Stimulated activated naive CD4-positive, alpha-beta T cell treated with Interleukin-2 at 50 U/mL for 16 hours (primary cell): ENCODE data around the gene VWA5B1.

ENCODE experiments used
- DNase-seq: peaks from one replicate; lab custom pipeline; 2025; lab: John Stamatoyannopoulos, UW

The VWA5B1 gene

DNA sequence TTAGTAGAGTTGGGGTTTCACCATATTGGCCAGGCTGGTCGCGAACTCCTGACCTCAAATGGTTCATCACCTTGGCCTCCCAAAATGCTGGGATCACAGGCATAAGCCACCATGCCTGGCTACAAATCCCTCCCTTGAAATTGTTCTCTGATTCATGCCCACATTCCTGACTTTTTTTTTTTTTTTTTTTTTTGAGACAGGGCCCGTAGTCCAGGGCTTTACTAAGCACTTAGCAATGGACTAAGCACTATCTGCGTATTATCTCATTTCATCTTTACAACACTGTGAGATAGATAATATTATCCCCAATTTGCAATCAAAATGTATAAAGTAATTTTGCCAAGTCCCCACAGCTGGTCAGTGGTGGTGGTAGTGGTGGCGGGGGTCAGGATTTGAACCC is 58.9 kb downstream of the VWA5B1 start:
- DNase-seq = no peak

DNA sequence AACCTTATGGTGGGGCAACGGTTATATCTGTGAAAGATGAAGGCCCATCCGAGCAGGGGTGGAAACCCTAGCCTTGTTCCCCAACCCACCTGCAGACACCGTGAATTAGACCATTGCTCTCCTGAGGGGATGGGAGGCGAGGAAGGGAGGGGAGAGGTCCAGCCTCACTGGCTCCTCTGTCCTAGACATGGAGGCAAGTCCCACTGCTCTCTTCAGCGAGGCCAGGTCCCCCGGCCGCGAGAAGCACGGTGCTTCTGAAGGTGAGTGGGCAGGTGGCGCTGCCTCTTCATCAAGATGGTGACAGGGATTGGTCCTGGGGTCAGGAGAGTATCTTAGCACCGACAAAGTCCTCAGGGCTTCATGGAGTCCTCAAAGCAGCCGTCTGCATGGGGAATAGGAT is 59.3 kb downstream of the VWA5B1 start:
- DNase-seq = no peak

DNA sequence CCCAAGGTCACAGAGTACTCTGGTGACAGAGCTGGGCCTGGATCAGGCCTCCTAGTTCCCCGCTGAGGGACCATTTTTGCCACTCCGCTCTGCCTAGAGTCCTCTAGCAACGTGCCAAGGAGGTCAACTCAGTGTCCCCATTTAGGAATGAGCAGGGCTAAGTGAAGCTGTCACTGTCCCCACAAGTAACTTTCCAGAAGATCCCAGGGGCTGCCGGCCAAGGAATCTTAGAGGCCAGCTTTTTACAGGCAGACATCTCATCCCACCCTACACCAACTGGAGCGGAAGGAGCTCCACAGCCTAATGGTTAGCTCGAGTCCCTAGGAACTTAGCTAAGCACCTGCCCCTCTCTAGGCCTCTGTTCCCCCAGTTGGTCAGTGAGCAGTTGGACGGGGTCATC is 59.7 kb downstream of the VWA5B1 start:
- DNase-seq = no peak

DNA sequence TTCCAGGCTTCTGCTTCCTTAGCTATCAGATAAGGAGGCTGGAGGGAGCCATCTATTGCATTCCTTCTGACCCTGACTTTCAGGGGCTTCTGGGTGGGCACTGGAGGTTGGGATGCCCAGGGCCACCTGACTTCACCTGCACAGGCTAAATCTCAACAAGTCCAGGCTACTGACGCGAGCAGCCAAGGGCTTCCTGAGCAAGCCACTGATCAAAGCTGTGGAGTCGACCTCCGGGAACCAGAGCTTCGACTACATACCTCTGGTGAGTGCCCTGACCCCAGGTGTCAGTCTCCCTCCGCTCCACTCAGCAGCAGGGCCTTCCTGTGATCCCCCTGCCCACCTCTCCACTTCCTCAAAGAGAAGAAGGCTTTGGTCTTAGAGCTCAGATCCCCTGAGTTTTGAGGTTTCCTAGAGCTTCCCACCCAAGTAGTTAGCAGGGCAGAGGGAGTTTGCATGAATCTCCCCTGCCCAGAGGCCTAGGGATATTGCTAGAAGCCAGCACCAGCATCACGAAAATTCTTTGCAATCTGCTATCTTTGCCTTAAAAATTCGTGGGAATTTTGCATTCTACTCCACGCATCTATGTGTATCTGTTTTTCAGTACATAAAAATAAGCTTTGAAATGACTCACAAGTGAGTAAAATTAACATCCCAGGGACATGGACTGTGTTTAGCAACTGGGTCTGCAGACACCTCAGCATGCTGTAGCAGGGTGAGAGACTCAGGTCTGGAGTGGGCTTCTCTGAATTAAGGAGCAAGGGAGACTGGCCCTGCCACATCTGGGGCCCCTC is 61.4 kb downstream of the VWA5B1 start:
- DNase-seq = no peak

DNA sequence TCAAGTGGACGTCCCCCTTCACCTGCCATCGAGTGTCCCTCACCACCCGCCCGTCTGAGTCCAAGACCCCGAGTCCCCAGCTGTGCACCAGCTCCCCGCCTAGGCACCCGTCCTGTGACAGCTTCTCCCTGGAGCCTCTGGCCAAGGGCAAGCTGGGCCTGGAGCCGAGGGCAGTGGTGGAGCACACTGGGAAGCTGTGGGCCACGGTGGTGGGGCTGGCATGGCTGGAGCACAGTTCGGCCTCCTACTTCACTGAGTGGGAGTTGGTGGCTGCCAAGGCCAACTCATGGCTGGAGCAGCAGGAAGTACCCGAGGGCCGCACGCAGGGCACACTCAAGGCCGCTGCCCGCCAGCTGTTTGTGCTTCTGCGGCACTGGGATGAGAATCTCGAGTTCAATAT is 63.2 kb downstream of the VWA5B1 start:
- no peak for DNase-seq

DNA sequence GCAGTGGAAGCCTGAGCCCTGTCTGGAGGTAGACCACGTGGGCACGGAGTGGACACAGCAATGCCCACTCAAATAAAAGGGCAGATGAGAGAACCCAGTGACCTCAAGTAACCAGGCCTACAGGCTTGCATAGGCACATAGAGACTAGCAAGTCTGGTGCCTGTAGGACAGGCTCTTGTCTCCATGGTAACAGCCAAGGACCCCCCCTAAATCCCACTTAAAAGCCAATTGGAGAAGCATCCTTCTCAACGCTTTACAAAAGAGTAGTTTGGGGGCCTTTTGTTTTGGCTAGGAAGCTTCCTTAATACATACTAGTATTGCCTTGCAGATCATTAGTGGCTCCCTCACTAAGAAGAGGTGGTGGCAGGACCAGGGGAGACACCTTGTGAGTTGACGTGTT is 63.9 kb downstream of the VWA5B1 start:
- DNase-seq = no peak

DNA sequence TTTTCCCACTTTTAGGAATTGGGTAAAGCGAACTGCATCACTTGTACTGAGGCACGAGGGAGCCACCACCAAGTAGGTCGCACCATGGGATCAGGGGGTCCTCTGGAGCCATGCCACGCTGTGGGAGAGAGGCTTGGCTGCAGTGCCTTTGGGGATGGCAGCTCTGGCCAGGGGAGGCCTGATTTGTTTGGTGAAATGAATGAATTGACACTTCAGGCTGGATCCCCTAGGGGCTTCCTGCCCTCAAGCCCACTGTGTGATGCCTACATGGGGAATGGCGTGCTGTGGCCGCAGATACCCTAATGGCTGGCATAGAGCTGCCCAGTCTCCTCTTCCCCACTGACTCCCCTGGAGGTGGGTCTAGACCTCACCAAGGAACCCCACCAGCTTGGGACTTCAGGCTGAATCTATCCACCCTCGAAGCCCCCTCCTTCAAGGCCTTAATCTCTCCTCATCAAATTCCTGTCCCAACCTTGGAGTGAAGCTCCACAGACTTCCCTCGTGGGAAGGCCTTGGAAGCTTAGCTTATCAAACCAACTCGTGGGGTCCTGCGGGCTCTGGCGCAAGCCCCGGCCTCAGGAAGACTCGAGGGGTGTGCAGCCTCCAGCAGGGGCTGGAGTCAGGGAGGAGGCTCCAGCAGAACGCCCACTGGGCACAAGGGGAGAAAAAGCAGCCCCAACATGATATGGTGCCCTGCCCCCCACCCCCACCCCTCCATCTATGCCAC is 64.6 kb downstream of the VWA5B1 start:
- DNase-seq = no peak

DNA sequence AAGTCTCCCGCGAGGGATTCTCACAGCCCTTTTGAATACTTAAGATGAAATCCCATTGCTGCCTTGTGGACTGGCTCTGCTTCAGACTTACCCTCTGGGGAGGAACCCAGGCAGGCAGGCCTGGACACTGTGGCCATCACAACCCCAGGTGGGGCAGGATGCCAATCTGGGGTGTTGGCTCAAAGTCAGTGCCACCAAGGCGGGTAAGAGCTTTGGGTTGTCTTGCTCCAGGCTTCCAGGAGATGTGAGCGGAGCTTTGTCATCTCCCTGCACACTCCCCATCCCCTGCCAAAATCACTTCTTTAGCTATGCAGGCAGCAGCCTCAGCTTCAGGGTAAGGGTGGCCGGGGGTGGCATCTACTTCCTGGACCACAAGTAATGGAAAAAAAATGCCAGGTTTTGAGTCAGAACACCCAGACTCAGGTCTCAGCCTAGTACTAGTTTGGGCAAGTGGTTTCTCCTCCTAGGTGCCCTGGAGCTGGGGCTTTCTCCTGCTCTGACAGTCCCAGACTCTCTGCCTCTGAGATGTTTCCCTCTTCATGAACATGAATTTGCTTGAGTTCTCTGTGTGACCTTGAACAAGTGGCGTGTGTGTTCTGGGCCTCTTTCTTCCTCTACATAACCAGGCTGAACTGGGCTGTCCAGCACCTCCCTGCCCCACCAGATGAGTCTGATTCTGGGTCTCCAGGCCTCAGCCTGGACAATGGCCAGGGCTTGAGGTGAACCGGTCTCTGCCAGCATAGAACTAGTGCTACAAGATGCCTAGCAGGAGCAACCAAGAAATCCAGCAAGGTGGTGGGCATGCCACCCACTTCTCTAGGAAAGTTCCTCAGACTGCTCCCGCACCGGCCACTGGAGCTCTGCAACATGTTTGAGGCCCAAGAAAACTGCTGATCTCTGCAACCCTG is 65.4 kb downstream of the VWA5B1 start:
- DNase-seq = no peak

DNA sequence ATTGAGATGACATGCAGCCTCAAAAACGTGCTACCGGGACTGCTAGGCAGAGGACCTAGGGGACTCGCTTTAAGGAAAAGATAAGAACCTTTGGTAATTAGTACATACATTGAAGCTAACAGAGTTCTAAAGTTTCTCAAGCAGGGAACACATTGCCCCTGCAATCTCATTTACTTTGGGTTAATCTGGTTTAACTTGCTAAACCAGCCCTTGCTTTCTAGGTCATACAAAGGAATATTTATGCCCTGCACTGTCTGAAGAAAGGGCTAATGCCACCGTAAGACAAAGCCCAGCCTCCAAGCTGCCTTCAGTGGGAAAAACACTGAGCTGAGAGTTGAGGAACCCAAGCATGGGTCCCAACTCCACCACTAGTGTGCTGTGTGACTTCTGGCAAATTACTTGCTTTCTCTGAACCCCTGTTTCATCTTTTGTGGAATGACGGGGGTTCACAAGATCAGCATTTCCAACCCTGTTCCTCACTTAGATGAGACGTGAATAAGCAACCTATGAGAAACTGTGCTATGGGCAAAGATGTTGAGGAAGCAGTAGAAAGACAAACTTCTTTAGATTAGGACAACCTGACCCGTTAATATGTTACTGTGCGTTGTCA is 66.3 kb downstream of the VWA5B1 start:
- no peak for DNase-seq

DNA sequence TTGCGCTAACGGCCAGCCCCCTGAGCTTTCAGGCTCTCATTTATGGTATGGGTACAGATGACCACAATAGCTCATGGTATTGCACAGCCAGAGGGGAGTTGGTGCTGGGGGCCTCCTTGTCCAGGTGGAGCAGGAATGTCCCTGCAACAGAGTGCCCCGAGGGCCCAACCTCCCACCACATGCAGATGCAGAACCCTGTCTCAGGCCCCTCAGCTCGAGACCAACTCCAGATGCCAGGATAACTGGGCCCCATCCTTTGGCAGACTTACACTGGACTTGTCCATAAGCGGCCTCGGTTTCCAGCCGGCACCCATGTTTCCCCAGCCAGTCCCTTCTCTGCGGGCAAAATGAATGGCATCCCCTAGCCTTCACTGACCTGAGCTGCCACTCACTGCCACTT is 67.1 kb downstream of the VWA5B1 start:
- no peak for DNase-seq

DNA sequence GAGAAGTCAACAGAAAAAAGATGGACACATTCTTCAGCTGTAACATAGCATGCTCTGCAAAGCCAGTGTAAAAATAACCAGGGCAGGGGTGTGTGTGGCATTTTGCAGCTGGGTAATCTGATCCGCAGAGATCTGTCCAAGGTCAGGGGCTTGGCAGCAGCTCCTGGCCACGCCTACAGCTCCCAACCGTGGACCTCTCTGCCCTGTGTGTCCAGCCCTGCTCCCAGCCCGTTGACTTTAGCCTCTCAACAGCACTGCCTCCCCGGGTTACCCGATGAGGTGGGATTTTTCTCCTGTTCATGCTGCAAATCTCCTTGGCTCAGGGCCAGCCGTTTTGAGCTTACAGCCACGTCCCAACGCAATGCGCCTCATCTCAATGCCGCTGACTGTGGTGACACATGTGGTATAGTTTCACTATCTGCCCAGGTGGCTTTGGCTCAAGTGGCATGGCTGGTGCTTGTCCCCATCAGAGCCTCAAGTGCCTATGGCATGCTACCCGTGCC is 68.1 kb downstream of the VWA5B1 start:
- no peak for DNase-seq

DNA sequence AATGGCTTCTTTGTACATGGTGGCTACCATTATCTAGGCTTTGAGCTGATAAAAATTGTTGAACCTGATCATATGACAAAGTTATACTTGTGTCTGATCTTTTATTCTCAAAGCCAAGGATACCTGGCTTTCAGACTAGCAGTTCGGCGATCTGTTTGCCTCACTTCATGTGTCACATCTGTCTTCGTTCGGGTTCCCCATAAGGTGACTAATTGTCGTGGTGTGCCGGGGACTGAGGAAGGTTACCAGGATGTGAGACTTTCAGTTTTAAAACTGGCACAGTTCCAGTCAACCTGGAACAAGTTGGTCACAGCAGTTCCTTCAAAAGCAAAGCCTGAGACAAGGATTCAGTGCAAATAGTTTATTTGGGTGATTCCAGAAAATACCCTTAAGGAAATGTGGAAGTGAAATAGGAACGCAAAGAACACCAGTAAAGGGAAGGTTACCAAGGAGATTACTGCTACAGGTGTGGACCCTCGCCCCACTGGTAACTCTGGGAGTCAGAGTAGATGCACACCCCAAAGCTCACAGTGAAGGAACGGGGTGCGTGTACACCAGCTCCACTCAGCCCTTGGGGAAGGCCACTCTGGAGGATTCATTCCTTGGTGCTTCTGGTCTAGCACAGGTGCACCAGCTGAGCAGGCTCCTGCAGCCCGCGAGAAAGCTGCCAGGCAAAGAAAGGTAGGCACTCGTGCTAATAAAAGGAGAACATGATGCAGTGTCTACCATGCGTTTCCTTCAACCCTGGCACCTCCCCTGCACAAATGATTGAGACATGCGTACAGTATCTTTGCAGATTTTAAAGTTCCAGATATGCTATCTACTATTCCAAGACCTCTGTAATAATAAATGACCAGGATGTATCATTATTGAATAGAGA is 69.0 kb downstream of the VWA5B1 start:
- peak; percentile 47 for DNase-seq

DNA sequence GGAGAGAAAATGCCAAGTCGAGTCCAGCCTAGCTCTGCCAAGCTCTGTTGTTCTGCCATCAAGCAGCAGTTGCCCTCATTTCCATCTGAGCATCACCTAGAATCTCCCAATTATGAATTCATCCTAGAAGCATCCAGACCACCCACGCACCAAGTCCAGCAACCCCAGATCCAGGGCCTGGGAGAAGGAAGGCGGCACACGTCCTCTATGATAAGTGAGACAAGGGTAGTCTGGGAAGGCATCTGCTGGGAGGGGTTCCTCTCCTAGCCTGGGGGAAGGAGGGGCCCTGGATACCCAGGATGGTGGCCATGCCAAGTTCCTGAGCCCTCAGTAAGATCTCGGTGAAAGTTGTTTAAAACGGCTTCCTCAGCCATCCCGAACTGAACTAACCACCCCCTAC is 70.7 kb downstream of the VWA5B1 start:
- DNase-seq = no peak

DNA sequence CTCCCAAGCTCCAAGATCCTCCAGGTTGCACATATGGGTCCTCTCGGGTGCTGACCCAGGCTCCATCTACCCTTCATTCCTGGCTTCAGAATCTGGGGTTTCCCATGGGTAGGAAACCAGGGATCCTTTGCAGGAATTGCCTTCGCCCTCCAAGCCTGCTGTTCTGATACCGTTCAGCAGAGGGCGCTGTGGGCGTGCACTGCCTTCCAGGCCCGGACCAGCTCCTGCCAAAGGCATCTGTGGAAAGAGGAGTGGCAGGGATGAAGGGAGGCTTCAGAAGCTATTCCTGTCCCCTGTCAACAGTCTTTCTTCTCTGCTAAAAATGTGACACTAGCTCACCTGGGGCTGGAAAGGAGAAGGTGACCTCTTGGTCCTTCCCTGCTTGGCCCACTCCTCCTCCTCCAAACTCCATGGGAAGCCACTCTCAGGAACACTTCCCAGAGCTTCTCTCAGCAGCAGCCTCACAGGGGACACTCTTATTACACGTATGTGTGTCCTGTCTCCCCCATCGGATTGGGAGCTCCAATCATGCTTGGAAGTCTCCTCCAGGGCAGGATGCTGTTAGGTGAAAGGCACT is 71.2 kb downstream of the VWA5B1 start:
- no peak for DNase-seq

DNA sequence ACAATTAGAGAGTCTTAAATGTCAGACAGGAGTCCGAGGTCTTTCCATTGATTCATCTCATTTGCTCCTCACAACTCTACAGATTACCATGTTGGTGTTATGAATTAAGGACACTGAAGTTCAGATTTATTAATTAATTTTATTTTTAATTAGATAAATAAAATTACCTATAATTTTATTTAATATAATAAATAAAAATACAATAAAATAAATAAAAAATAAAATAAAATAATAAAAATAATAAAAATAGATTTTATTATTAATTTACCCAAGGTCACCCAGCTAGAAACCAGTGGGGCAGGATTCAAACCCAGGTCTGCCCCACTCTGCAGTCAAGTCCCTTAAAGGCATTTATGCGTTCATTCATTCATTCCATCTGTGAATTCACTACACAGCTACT is 72.2 kb downstream of the VWA5B1 start:
- no peak for DNase-seq

DNA sequence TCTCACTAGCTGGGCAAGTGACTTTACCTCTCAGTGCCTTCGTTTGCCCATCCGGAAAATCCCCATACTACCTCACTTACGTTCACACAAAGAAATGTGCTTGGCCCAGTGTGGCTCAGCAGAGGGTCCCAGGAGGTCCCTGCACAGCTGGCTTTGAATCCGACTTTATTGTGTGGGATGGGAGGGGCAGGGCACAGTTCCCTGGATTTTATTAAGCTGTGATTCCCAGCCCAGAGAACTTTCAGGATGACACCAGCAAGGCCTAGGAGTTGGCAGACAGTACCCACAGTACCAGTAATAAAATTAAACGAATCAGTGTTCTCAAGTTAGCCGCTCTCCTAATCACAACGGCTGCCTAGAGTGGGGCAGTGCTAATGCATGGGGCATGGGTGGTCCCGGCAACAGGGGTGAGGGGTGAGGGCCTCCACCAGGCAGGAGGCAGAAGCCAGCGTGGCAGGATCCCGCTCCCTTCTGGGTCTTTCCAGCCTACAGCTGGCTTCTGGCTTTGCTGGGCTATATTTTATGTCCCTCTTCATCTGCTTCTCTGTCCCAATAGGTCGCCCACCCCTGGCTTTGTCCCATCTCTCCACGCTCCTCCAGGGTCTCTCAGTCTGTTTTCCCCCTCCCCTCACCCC is 74.9 kb downstream of the VWA5B1 start:
- no peak for DNase-seq

DNA sequence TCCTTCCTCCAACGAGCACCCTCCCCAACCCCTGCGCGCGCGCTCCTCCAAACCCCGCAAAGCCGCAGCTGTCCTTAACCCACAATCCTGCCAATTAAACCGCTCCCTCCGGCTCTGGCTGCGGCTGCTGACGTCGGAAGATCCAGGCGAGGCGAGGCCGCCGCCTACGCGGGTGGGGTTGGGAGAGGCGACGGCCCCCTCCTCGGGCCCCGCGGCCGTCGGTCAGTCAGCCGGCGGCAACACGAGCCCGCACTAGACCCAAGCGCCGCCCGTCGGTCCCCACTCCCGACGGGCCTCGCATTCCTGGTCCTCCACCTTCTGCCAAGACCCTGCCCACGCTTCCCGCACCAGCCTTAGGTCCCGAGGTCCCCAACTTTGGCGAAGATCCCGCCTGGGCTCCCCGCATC is 75.4 kb downstream of the VWA5B1 start:
- no peak for DNase-seq

DNA sequence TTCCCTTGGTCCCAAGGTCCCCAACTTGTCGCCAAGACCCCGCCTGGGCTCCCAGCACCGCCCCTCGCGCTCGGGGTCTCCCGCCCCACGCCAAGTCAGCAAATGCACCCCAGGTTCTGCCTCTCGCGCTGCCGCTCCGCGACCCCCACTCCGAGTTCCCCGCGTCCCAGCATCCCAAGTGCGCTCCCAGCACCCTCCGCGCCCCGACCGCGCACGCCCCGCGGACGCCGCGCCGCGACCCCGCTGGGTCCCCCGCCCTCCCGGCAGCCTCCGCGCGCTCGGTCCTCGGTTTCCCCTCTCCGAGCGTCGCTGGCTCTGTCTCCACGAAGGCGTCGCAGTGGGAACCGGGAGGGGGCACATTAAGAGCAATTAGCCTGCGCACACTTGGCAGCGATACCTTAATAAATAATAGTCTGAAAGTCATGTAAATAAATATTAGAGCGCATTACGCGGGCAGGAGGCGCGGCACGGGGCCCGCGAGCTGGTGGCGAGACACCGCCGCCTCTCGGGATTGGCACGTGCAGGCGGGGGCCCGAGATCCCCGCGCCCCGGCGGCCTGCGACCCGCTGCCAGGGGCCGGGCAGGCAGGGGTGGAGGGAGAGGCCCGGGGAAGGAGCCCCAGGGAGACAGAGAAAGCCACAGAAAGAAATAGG is 75.9 kb downstream of the VWA5B1 start:
- no peak for DNase-seq

DNA sequence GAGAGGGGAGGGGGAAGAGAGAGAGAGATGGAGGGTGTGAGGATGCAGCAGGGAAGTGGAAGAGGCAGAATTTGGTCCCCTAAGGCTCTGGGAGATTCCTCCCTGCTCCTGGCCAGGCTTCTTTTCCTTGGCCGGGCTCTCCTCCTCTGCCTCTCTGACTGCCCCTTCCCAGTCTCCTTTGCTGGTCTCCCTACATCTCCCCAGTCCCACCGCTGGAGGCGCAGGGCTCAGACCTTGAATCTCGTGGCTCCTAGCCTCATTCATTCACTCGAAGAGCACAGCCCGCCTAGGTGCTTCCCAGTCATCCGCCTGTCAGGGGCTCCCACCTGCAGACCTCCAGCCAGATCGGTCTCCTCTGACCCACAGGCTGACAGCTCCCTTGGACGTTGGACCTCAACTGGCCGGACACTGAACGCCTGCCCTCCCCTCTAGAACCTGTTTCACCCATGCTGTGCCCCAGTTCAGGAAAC is 76.5 kb downstream of the VWA5B1 start:
- DNase-seq = no peak
